Measurements from ENCODE around the gene SLC7A14.

The SLC7A14 gene

DNA sequence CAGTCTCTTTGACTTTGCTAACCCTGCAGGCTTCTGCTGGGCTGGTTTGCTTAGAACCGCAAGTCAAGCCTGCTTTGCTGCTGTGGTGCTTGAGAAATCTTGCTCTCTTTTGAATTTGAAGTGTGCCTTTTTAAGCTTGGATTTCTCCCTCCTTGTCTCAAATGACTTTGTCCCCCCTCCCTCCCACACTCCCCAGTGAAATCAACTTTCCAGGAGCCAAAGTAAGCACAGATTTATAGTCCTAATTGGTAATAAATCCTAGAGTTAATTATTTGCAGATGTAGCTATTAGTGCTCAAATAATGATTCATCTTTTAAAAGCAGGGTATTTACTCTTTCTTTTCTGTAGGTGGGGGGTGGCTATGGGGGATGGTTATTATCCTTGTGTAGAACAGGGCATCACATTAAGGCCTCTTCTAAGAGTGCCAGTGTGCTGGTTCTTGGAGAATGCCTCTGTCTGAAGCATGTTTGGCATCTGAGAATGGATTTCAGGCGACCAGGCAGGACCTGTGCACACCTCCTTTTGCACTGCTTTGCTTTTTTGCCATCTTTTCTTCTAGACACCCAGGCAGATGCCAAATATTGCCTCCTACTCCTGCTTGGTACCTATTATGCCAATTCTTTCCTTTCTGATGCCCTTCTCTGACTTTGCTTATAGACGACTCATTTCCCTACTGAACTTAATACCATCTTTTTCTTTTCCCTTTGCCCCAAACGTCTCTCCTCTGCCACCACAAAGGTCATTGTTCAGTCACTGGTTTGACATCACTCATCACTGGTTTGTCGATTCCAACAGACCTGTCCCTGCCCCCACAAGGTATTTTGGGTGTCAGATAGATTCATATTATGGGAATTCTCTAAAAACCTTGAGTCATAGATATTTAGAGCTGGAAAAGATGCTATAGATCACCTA, 116.5 kb downstream of the SLC7A14 start:
- peak; percentile 28 for DNase-seq

DNA sequence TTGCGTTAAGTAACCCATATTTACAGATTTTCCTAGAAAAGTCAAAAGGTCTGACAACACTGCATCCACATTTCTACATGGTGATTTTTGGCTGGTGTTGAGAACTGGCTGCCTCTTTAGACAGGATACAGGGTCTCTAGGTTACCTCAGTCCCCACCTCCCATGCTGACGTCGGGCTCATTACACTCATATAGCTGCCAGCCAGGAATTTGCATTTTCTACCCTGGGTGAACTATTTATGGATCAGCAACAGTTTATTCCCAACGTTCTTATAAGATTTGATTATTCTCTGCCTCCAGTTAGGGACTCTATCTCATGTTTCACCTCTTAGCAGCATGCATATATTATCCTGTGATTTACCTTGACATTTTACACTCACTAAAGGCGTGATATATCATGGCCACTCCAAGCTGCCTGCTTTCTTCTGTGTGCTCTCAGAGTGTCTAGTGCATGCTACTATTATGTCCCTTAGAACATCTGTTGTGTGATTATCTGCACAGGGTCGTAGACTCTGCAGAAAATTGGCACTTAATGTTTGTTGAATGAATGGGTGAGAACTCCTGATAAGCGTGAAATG, 118.2 kb downstream of the SLC7A14 start:
- DNase-seq, result no peak

- DNase-seq, result no peak
Measured at GRCh38 chr3:170467007-170467406, 118.9 kb downstream of the SLC7A14 start.

- no peak for DNase-seq
Measured at GRCh38 chr3:170465955-170466354, 119.9 kb downstream of the SLC7A14 start.

DNA sequence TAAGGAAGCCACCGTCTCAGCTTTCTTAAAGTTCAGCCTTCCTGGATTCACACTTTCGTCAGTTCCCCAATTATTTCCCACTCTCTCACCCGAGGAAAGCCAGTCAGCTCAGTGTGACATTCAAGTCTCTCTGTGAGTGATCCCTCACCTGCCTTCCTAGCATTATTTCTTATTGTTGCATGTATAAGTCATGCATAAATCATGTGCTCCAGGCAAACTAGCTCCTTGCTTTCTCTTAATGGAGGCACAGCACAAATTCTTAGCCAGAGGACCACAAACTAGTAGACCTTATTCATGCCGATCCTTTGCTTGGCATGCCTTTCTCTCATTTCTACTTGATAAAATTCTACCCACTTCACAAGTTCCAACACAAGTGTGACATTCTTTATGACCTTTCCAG, 122.9 kb downstream of the SLC7A14 start:
- no peak for DNase-seq

DNA sequence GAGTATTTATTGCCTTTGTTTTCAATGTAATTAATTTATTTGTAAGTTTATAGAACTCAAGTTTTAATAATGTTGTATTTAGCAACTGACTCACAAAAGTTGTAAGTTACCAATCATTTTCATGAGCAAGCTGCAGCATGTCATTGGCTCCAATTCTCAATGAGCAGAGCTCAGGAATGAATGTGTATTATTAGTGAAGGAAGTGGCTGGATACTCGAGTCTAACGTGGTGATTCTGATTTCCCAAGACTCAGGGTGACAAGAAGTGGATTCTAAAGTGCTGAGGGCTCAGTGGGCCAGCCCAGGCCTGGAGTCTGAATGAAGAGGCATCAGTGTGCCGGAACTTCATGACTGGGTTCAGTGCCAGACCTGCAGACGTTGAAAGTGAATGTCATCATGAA, 127.6 kb downstream of the SLC7A14 start:
- no peak for DNase-seq

DNA sequence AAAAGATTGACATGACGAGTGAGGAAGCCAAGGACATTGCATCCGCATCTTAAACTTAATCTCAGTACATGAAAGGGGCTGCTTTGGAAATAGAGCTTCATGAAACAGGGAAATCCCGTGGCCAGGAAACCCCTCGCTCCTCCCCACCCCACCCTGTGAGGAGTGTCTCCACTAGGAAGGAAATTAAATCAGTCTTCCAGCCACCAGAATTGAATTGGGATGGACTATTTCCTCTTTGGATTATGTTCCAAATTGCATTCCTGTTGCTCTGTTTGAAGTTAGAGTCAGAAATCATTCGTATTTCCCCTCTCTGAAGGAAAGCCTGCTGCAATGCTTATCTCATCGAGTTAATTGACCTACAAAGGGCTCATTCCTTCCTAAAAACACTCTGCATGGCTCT, 131.4 kb downstream of the SLC7A14 start:
- no peak for DNase-seq

GRCh38 chr3:170450039-170450438, 135.8 kb downstream of the SLC7A14 start:
- DNase-seq, result no peak

DNA sequence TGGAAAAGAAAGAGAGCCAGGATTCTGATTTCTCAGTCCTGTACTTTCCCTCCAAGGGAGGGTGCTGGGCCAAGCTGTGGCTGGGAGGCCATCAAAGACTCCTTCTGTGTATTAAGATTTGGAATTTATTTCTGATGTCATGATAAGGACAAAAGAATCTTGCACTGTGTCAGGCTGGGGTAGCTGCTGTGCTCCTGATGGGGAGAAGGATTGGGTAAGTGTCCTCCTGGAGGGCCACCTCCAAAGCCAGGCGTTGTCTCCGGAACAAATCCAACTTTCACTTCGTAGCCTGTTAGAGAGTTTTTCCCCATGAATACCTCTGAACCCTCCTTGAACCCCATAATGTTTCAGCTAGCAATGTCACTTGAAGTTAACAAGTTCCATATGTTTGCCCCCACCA, 137.3 kb downstream of the SLC7A14 start:
- DNase-seq, result no peak

- DNase-seq, result no peak
Measured at GRCh38 chr3:170443457-170443856, 142.4 kb downstream of the SLC7A14 start.

GRCh38 chr3:170442947-170443346, 142.9 kb downstream of the SLC7A14 start:
- peak; percentile 15 for DNase-seq

GRCh38 chr3:170441412-170441811, 144.5 kb downstream of the SLC7A14 start:
- no peak for DNase-seq

GRCh38 chr3:170440344-170440743, 145.5 kb downstream of the SLC7A14 start:
- peak; percentile 53 for DNase-seq

DNA sequence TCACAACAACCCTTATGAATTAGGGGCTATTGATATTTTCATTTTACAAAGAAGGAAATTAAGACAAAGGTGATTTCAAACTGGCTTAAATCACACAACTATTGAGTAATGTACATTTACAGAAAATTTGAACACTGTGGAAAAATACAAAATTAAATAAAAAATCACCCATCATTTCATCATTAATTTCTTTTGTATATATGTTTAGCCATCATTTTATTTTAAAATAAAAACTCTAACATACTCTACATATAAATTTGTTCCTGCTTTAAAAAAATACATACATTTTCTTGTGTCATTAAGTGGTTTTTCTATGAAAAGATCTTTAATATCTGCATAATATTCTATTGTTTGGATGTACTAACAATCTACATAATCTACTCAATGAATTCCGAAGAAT, 147.0 kb downstream of the SLC7A14 start:
- no peak for DNase-seq

- DNase-seq, result no peak
Measured at GRCh38 chr3:170437696-170438407, 148.0 kb downstream of the SLC7A14 start.

DNA sequence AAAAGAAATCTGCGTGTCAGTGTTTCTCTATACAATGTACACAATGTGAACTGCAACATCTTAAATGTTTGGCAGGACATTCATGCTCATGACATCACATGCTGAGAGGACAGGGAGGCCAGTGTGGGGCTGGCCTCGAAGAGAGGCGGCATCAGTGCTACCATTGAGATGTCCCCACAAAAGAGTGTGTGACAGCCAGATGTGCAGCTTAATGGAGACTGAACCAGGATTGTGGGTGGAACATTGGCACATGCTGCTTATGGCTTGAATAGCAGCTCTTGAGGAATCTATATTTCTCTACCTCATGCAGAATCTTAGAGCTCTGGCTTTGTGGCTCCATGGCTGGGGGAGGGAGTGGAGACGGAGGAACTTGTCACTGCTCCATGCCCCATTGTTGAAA, 148.7 kb downstream of the SLC7A14 start:
- DNase-seq, result no peak

DNA sequence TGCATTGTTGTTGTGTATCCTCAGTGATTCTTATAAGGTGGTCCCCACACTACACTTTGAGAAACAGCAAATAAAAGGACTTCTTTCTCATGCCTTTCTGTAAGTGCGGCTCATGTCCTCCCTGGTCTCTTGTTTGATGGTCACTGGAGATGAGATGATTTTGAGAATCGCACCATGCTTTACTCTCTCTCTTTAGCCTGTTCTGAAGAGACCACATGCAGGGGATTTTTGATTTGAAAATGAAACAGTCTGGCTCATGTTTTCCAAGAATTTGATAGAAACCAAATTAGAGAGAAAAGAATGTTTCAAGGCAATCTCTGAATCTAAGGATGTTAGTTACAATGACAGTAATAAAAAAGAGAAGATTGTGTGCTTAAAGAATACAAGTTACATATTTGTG, 149.2 kb downstream of the SLC7A14 start:
- DNase-seq, result no peak

- DNase-seq, result no peak
Measured at GRCh38 chr3:170432416-170432815, 153.5 kb downstream of the SLC7A14 start.

GRCh38 chr3:170431054-170431453, 154.8 kb downstream of the SLC7A14 start:
- no peak for DNase-seq

- DNase-seq, result peak; percentile 41
Measured at GRCh38 chr3:170429050-170429449, 156.8 kb downstream of the SLC7A14 start.

- DNase-seq, result no peak
Measured at GRCh38 chr3:170428095-170428494, 157.8 kb downstream of the SLC7A14 start.

- DNase-seq, result no peak
Measured at GRCh38 chr3:170426240-170426797, 159.6 kb downstream of the SLC7A14 start.

DNA sequence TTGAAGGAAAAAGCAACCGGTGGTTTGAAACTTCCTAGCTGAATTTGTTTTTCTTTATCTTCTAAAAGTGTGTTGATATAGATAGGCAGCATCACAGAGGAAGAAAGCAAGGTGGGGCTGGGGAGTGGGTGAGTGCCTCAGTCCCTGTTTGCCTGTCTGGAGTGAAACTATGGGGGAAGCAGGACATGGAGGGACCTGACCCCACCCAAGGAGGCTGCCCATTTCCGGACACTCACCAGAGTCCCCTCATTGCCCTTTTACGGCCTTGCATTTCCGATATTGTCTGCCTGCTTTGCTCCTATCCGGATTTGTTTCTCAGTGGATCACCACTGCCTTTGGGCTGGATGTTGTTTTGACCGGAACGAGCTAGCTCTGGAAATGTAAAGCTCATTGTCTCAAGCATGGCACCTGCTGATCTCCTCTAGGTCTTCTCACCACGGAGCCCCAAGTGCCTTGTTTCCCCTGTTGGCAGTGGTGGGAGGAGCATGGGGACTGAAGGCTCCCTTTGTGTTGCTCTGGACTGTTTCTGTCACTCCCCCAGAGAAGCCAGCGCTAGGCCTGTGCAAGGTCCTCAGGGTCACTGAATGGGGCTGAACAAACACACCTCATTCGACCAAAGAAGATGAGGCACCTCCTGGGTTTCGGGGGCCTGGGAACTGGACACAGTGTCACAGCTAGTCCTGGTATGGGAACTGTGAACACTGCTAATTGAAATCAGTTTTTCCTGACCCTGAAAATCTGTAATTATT, 160.2 kb downstream of the SLC7A14 start:
- DNase-seq, result no peak
